Measurements from ENCODE around the gene GABRD. TPM values are rescaled to one million over a fixed set of nuclear protein-coding genes. Genes with fewer than 3 reads are reported as not detected.
A peak's percentile ranks its signal among the peaks of the same experiment; 100 is the strongest.

The GABRD gene
- total and polyA plus RNA-seq, 2 of the 13 experiments (the other 11 are each of a cell fraction or from before 2014, with no cell fraction given), result not detected

DNA sequence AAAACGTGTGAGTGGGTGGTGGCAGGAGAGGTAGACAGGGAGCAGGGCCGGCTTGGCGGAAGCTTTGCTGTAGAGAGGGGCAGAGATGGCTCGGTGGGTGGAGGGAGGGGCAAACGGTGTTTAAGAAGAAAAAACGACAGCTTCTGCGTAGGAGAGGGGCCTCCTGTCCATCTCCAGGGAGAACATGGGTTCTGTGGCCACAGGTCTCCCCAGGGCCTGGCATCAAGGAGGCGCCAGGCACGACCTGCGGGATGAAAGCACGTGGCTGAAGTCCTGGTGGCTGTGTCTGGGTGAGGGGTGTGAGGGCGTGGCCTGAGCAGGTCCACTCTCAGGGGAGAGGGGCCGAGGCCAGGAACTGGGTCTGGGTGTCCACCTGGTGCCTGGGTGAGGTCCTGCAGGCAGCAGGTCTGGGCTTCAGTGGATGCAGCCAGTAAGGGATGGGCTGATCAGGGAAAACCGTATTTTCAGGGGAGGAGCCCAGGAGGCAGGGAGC, 30.1 kb downstream of the GABRD start (continued):
- TF ChIP-seq ZNF772 (CRISPR knock-in tag; IDR thresholded peaks at IDR 0.05), result 0 out of 2 replicates have a peak, but pooled peaks have one; percentile 7
- no peak for TF ChIP-seq NCOA5 (CRISPR knock-in tag; IDR thresholded peaks at IDR 0.05)
- TF ChIP-seq ZFP41 (CRISPR knock-in tag; IDR thresholded peaks at IDR 0.05; ENCODE audit: borderline replicate concordance), result peak; percentile 64; the same call in 1 of the 2 replicates
- TF ChIP-seq SP4 (CRISPR knock-in tag; IDR thresholded peaks at IDR 0.05), result peak; percentile 47; the same call in 1 of the 2 replicates
- TF ChIP-seq GTF3A (CRISPR knock-in tag; conservative IDR thresholded peaks at IDR 0.05), result no peak
- TF ChIP-seq, protein P1, sequence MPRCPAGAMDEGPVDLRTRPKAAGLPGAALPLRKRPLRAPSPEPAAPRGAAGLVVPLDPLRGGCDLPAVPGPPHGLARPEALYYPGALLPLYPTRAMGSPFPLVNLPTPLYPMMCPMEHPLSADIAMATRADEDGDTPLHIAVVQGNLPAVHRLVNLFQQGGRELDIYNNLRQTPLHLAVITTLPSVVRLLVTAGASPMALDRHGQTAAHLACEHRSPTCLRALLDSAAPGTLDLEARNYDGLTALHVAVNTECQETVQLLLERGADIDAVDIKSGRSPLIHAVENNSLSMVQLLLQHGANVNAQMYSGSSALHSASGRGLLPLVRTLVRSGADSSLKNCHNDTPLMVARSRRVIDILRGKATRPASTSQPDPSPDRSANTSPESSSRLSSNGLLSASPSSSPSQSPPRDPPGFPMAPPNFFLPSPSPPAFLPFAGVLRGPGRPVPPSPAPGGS (CRISPR knock-in tag; IDR thresholded peaks at IDR 0.05), result no peak
- 0 out of 2 replicates have a peak, but pooled peaks have one; percentile 68 for TF ChIP-seq ZNF83 (CRISPR knock-in tag; IDR thresholded peaks at IDR 0.05; ENCODE audit: borderline replicate concordance)
- TF ChIP-seq PATZ1 (CRISPR knock-in tag; IDR thresholded peaks at IDR 0.05), result no peak
- TF ChIP-seq HDAC2 (CRISPR knock-in tag; IDR thresholded peaks at IDR 0.05), result no peak
- peak; percentile 12; the same call in 1 of the 2 replicates for TF ChIP-seq ZNF547 (CRISPR knock-in tag; IDR thresholded peaks at IDR 0.05)
- TF ChIP-seq, protein P2, sequence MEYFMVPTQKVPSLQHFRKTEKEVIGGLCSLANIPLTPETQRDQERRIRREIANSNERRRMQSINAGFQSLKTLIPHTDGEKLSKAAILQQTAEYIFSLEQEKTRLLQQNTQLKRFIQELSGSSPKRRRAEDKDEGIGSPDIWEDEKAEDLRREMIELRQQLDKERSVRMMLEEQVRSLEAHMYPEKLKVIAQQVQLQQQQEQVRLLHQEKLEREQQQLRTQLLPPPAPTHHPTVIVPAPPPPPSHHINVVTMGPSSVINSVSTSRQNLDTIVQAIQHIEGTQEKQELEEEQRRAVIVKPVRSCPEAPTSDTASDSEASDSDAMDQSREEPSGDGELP (IDR thresholded peaks at IDR 0.05; ENCODE audit: borderline replicate concordance, low read depth), result peak; percentile 26; the same call in 1 of the 2 replicates
- peak; percentile 86; the same call in 1 of the 2 replicates for TF ChIP-seq CENPBD1 (CRISPR knock-in tag; IDR thresholded peaks at IDR 0.05; ENCODE audit: borderline replicate concordance, low read depth)
- no peak for TF ChIP-seq ZNF3 (CRISPR knock-in tag; IDR thresholded peaks at IDR 0.05)
- peak; percentile 38; the same call in 1 of the 2 replicates for TF ChIP-seq CCDC6 (CRISPR knock-in tag; IDR thresholded peaks at IDR 0.05)
- TF ChIP-seq, protein P3, sequence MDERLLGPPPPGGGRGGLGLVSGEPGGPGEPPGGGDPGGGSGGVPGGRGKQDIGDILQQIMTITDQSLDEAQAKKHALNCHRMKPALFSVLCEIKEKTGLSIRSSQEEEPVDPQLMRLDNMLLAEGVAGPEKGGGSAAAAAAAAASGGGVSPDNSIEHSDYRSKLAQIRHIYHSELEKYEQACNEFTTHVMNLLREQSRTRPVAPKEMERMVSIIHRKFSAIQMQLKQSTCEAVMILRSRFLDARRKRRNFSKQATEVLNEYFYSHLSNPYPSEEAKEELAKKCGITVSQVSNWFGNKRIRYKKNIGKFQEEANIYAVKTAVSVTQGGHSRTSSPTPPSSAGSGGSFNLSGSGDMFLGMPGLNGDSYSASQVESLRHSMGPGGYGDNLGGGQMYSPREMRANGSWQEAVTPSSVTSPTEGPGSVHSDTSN (CRISPR knock-in tag; IDR thresholded peaks at IDR 0.05), result no peak
- TF ChIP-seq, protein P4, sequence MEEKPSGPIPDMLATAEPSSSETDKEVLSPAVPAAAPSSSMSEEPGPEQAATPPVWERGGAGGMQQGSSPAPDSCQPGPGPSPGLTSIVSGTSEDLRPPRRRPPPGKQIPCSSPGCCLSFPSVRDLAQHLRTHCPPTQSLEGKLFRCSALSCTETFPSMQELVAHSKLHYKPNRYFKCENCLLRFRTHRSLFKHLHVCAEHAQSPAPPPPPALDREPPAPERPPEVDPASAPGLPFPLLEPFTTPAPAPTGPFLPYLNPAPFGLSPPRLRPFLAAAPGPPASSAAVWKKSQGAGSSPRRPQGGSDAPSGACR (CRISPR knock-in tag; IDR thresholded peaks at IDR 0.05), result peak; percentile 91
- peak in 1 of 2 experiments; percentile 84; a peak in 3 of 4 replicates for TF ChIP-seq KLF16 (CRISPR knock-in tag; IDR thresholded peaks at IDR 0.05)
- TF ChIP-seq SP5 (CRISPR knock-in tag; IDR thresholded peaks at IDR 0.05; ENCODE audit: borderline replicate concordance, low read depth), result peak; percentile 24; the same call in 1 of the 2 replicates
- TF ChIP-seq DPF2 (CRISPR knock-in tag; IDR thresholded peaks at IDR 0.05; ENCODE audit: borderline replicate concordance, low read depth), result no peak
- TF ChIP-seq RAD51 (IDR thresholded peaks at IDR 0.05; ENCODE audit: borderline replicate concordance), result no peak
- TF ChIP-seq ZNF496 (CRISPR knock-in tag; IDR thresholded peaks at IDR 0.05; ENCODE audit: insufficient replicate concordance), result no peak

Data from HepG2 (cell line).